Keratinocyte (primary cell): Measurements from ENCODE around the gene CAMKK2. TPM values are rescaled to one million over a fixed set of nuclear protein-coding genes. Genes with fewer than 3 reads are reported as not detected.

Experiments used
- DNase-seq: peaks from one replicate; pipeline ENCODE4 v3.0.0-alpha.2; 2011; ENCODE audit warnings: low read depth, missing footprints, low spot score
- FAIRE-seq: peaks from 2 replicates; lab custom pipeline; 2011; peaks lifted over from hg19 to GRCh38; lab: Jason Lieb, UNC
- H2AFZ ChIP-seq: 2 replicates; pipeline ENCODE4 v1.6.0; 2012; ENCODE audit warnings: low read length, control low read depth, inconsistent platforms; ENCODE audit not compliant: control insufficient read depth
- H3K27ac ChIP-seq: 2 replicates; pipeline ENCODE4 v1.5.1; 2011; ENCODE audit warnings: low read length; ENCODE audit not compliant: control insufficient read depth, insufficient read depth
- H3K27me3 ChIP-seq: 3 replicates; pipeline ENCODE4 v1.6.0; 2011; ENCODE audit warnings: low read length; ENCODE audit not compliant: control insufficient read depth, insufficient read depth; ENCODE audit errors: extremely low read depth
- H3K36me3 ChIP-seq, 2 experiments: 2 replicates in 1 of 2; 3 replicates in 1 of 2; pipeline ENCODE4 v1.5.1; 2011; ENCODE audit warnings: low read length in 2 of 2, mild to moderate bottlenecking in 1 of 2; ENCODE audit not compliant: control insufficient read depth in 2 of 2, insufficient read depth in 2 of 2; ENCODE audit errors: extremely low read depth in 1 of 2
- H3K4me1 ChIP-seq: 3 replicates; pipeline ENCODE4 v1.5.1; 2011; ENCODE audit warnings: low read length; ENCODE audit not compliant: control insufficient read depth, insufficient read depth; ENCODE audit errors: extremely low read depth
- H3K4me2 ChIP-seq: 3 replicates; pipeline ENCODE4 v1.6.0; 2011; ENCODE audit warnings: low read depth, low read length; ENCODE audit not compliant: control insufficient read depth, insufficient read depth; ENCODE audit errors: extremely low read depth
- H3K4me3 ChIP-seq, 3 experiments: fragments of 200-600 bp in 1 of 3; sonication (generic) in 1 of 3; 2 replicates in 2 of 3; 3 replicates in 1 of 3; pipeline ENCODE4 v1.5.1; 2011 to 2016; ENCODE audit warnings: low read length in 3 of 3, mild to moderate bottlenecking in 3 of 3, control low read depth in 2 of 3, inconsistent platforms in 1 of 3, low read depth in 1 of 3, mixed read lengths in 1 of 3, mixed run types in 1 of 3, moderate library complexity in 1 of 3; ENCODE audit not compliant: control insufficient read depth in 2 of 3, insufficient read depth in 2 of 3; ENCODE audit errors: extremely low read depth in 1 of 3
- H3K79me2 ChIP-seq: 2 replicates; pipeline ENCODE4 v1.6.0; 2012; ENCODE audit warnings: low read length; ENCODE audit not compliant: control insufficient read depth, insufficient read depth
- H3K9ac ChIP-seq: 3 replicates; pipeline ENCODE4 v1.6.0; 2011; ENCODE audit warnings: low read length; ENCODE audit not compliant: control insufficient read depth, insufficient read depth; ENCODE audit errors: extremely low read depth
- H3K9me1 ChIP-seq: 3 replicates; pipeline ENCODE4 v1.6.0; 2011; ENCODE audit warnings: low read length; ENCODE audit not compliant: control insufficient read depth, insufficient read depth; ENCODE audit errors: extremely low read depth
- H3K9me3 ChIP-seq: 2 replicates; pipeline ENCODE4 v1.5.1; 2012; ENCODE audit warnings: low read depth, low read length; ENCODE audit not compliant: control insufficient read depth
- H4K20me1 ChIP-seq: 3 replicates; pipeline ENCODE4 v1.6.0; 2011; ENCODE audit warnings: low read length; ENCODE audit not compliant: control insufficient read depth, insufficient read depth; ENCODE audit errors: extremely low read depth
- CTCF ChIP-seq, 3 experiments: IDR thresholded peaks in 1 of 3; conservative IDR thresholded peaks in 1 of 3; optimal IDR thresholded peaks in 1 of 3; 2 replicates in 2 of 3; 3 replicates in 1 of 3; pipeline versions ENCODE3 to v1.5.1; 2011; ENCODE audit warnings: low read length in 3 of 3, mild to moderate bottlenecking in 3 of 3, moderate library complexity in 2 of 3, control low read depth in 1 of 3, inconsistent platforms in 1 of 3; ENCODE audit not compliant: insufficient read depth in 2 of 3; ENCODE audit errors: extremely low read depth in 1 of 3
- EZH2 ChIP-seq: IDR thresholded peaks from one replicate; pipeline ENCODE4 v1.6.1; 2012; ENCODE audit warnings: inconsistent platforms, mild to moderate bottlenecking, low read length, moderate library complexity
- dilution Hi-C: fragments of 300-500 bp; cut with MboI; formaldehyde crosslinking; loops from one replicate; pipeline ENCODE4 v1.7.0; 2020; ENCODE audit warnings: low sequenced_read_pairs; ENCODE audit not compliant: extremely low pct_ligation_motif_present
- polyA plus RNA-seq, 5 experiments: library from polyadenylated mRNA; depleted of rRNA in 3 of 5; stranded (reverse) in 3 of 5; stranded (forward) in 1 of 5; unstranded in 1 of 5; fragments of >200 nt; gene quantifications; 1 replicate in 1 of 5; 2 replicates in 3 of 5; 3 replicates in 1 of 5; pipeline versions ENCODE4 v1.2.1 to v1.2.3, GENCODE V29; 2011 to 2012; ENCODE audit warnings: missing spikeins in 2 of 5, low read depth in 1 of 5, low replicate concordance in 1 of 5

Gene CAMKK2
- polyA plus RNA-seq, 1 donor (not counting 4 experiments of a cell fraction or from before 2014, with no cell fraction given), result 18.6 TPM

- Histone ChIP-seq H3K4me3 (no peak overlapping the region), H3K9ac (no peak overlapping the region), H3K4me1 (peaks cover 9% of the 10 kb centered on the region), H3K27ac (peak overlapping the region; percentile 53), H3K9me1 (no peaks in the 10 kb centered on the region), H2AFZ (no peak overlapping the region), H3K9me3 (no peaks in the 10 kb centered on the region), H3K36me3 (no peaks in the 10 kb centered on the region), H3K79me2 (no peaks in the 10 kb centered on the region), H4K20me1 (no peaks in the 10 kb centered on the region), H3K4me2 (peak overlapping the region; percentile 19), H3K27me3 (no peaks in the 10 kb centered on the region)
- dilution Hi-C loops, result no loop called here
- FAIRE-seq, result no peak
- TF ChIP-seq CTCF (optimal IDR thresholded peaks at IDR 0.05 in 1 of 3, IDR thresholded peaks at IDR 0.05 in 1 of 3, conservative IDR thresholded peaks at IDR 0.05 in 1 of 3; ENCODE audit: extremely low read depth in 1 of 3, insufficient read depth in 2 of 3, low read length in 3 of 3), result no peak
- DNase-seq, result no peak
Measured at GRCh38 chr12:121191151-121191550, 105.4 kb downstream of the CAMKK2 start.

- no peaks in the 10 kb centered on the region for H3K27me3 ChIP-seq
- no peaks in the 10 kb centered on the region for H3K9me3 ChIP-seq
- peak overlapping the region; percentile 19 for H3K4me2 ChIP-seq
- H2AFZ ChIP-seq, result no peak overlapping the region
- no peaks in the 10 kb centered on the region for H3K9me1 ChIP-seq
- no peak overlapping the region for H3K9ac ChIP-seq
- H3K4me1 ChIP-seq, result peaks cover 9% of the 10 kb centered on the region
- no peak overlapping the region for H3K4me3 ChIP-seq
- H4K20me1 ChIP-seq, result no peaks in the 10 kb centered on the region
- H3K36me3 ChIP-seq, result no peaks in the 10 kb centered on the region
- TF ChIP-seq CTCF (optimal IDR thresholded peaks at IDR 0.05 in 1 of 3, IDR thresholded peaks at IDR 0.05 in 1 of 3, conservative IDR thresholded peaks at IDR 0.05 in 1 of 3; ENCODE audit: extremely low read depth in 1 of 3, insufficient read depth in 2 of 3, low read length in 3 of 3), result no peak
- no peak for TF ChIP-seq EZH2
- FAIRE-seq (peak; percentile 79), DNase-seq (peak; percentile 63)
- H3K79me2 ChIP-seq, result no peaks in the 10 kb centered on the region
- peak overlapping the region; percentile 53 for H3K27ac ChIP-seq
- dilution Hi-C loops, result no loop called here
Measured at GRCh38 chr12:121190523-121191031, 105.9 kb downstream of the CAMKK2 start.
